ENCODE results near the gene MAPKBP1. TPM values are rescaled to one million over a fixed set of nuclear protein-coding genes. Genes with fewer than 3 reads are reported as not detected.

MAPKBP1 gene
- total RNA-seq, 2 experiments from 2014 or later, result 14.5 to 17.4 TPM

DNA sequence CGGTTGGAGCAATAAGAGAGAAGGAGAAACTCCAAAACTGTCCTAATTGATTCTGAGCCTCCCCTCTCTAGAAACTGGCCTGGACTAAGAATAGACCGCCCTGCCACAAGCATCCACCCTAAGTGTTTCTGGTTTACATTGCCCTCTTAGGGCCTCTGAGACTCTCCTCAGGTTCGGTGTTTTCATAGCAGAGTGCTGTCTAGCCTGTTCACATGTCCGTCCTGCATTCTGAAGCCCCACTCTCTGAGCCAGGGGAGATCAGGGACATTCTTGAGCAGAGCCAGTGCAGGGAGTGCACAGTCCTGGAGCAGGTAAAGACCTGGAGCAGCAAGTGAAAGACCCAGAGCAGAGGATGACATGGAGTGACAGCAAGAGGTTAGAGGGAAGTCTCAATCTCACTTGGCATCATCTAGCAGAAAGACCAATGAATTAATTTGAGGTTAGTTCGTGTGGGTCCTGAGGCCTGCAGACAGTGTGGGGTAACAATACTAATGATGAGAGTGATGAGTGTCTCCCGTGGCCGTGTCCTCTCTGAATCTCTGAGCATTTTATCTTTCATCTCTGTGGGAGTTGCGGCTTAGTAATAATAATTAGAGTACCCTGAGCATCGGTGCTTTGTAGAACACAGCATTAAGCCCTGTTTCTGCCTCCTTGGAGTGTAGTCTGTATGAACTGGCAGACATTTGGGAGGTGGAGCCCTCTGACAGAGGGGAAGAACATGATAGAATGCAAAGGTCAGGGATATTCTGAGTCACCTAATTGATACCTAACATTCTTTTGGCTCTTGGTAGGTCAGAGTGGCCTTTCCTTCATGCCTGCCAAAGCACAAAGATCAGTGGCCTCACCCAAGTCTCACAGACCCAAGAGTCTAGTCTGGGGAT lies 24.6 kb downstream of the MAPKBP1 start:
- CTCF ChIA-PET (ENCODE audit: unreplicated experiment), result no interaction called here
- H3K4me1 ChIP-seq (ENCODE audit: insufficient read depth, low read length, poor library complexity, severe bottlenecking), result peaks cover 34% of the 10 kb centered on the region
- no TSS peak for BruUV-seq (replicated peaks)

DNA sequence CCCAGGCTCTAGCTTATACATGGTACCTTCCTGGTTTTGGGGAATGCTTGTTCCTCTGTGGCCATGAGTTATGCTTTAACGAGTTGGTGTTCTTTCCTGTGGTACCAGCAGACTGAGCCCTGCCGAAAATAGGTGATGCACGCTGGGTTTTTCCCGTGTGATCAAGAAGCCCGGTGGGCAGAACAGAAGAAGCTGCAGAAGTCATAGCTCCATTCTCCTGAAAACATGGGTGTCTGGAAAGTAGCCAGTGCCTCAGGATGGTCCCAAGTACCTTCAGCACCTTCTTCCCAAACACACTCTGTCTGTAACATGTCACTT lies 25.2 kb downstream of the MAPKBP1 start:
- Histone ChIP-seq H3K79me2 (ENCODE audit: insufficient read depth, low read depth, low read length) (no peaks in the 10 kb centered on the region), H3K36me3 (ENCODE audit: insufficient read depth, low read length) (peaks cover 19% of the 10 kb centered on the region), H3K9me3 (ENCODE audit: low read length) (peaks cover 16% of the 10 kb centered on the region), H3K27ac (ENCODE audit: low read depth, low read length, poor library complexity, severe bottlenecking) (no peak overlapping the region), H4K20me1 (ENCODE audit: insufficient read depth, low read length) (no peaks in the 10 kb centered on the region), H3K4me2 (ENCODE audit: low read length) (no peak overlapping the region), H3K4me1 (ENCODE audit: insufficient read depth, low read length, poor library complexity, severe bottlenecking) (peaks cover 28% of the 10 kb centered on the region), H3K4me3 (ENCODE audit: low read depth, low read length, poor library complexity, severe bottlenecking) (no peak overlapping the region), H2AFZ (ENCODE audit: low read length) (no peak overlapping the region), H3K9me2 (ENCODE audit: insufficient read depth, low read length) (no peaks in the 10 kb centered on the region)
- DNase-seq (ENCODE audit: low spot score), result no peak
- no peak for TF ChIP-seq EZH2phosphoT487 (IDR thresholded peaks at IDR 0.05; ENCODE audit: borderline replicate concordance, low read depth, low read length)
- TF ChIP-seq, protein P1, sequence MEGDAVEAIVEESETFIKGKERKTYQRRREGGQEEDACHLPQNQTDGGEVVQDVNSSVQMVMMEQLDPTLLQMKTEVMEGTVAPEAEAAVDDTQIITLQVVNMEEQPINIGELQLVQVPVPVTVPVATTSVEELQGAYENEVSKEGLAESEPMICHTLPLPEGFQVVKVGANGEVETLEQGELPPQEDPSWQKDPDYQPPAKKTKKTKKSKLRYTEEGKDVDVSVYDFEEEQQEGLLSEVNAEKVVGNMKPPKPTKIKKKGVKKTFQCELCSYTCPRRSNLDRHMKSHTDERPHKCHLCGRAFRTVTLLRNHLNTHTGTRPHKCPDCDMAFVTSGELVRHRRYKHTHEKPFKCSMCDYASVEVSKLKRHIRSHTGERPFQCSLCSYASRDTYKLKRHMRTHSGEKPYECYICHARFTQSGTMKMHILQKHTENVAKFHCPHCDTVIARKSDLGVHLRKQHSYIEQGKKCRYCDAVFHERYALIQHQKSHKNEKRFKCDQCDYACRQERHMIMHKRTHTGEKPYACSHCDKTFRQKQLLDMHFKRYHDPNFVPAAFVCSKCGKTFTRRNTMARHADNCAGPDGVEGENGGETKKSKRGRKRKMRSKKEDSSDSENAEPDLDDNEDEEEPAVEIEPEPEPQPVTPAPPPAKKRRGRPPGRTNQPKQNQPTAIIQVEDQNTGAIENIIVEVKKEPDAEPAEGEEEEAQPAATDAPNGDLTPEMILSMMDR (conservative IDR thresholded peaks at IDR 0.05; ENCODE audit: low read length), result no peak
- intact Hi-C loops (cut with micrococcal nuclease; ENCODE audit: unreplicated experiment), result no loop called here
- BruUV-seq (replicated peaks), result no TSS peak
- ChIA-PET CTCF (ENCODE audit: unreplicated experiment) (no interaction called here), POLR2A (no interaction called here)

More for the DNA sequence above, 24.6 kb downstream of the MAPKBP1 start:
- Histone ChIP-seq H3K9me3 (ENCODE audit: low read length) (peaks cover 16% of the 10 kb centered on the region), H2AFZ (ENCODE audit: low read length) (no peak overlapping the region), H3K9me2 (ENCODE audit: insufficient read depth, low read length) (no peaks in the 10 kb centered on the region), H3K4me2 (ENCODE audit: low read length) (no peak overlapping the region), H3K4me3 (ENCODE audit: low read depth, low read length, poor library complexity, severe bottlenecking) (no peak overlapping the region), H3K79me2 (ENCODE audit: insufficient read depth, low read depth, low read length) (no peaks in the 10 kb centered on the region), H3K27ac (ENCODE audit: low read depth, low read length, poor library complexity, severe bottlenecking) (no peak overlapping the region), H4K20me1 (ENCODE audit: insufficient read depth, low read length) (no peaks in the 10 kb centered on the region), H3K36me3 (ENCODE audit: insufficient read depth, low read length) (peaks cover 19% of the 10 kb centered on the region)
- TF ChIP-seq, protein P1 (conservative IDR thresholded peaks at IDR 0.05; ENCODE audit: low read length), result no peak
- TF ChIP-seq EZH2phosphoT487 (IDR thresholded peaks at IDR 0.05; ENCODE audit: borderline replicate concordance, low read depth, low read length), result no peak
- POLR2A ChIA-PET, result no interaction called here
- intact Hi-C loops (cut with micrococcal nuclease; ENCODE audit: unreplicated experiment), result no loop called here
- no peak for DNase-seq (ENCODE audit: low spot score)

DNA sequence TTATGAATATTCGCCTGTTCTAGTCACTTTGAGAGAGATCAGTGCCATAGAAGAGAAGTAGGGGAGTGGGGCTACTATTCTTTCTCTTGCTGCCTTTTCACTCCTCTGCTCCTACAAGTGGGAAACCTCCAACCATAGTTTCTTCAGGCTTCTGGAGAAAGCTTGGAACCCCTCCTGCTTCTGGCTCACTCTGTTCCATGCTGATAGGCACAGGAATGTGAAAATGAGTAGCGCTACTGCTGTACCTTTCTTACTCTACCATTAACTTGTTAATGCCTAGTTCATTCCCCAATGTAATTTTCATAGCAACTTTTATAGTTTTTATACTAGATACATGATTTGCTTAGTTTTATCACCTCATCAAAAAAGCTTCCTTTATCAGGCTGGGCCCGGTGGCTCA lies 26.9 kb downstream of the MAPKBP1 start:
- DNase-seq (ENCODE audit: low spot score), result no peak
- no peak overlapping the region for H3K4me3 ChIP-seq (ENCODE audit: low read depth, low read length, poor library complexity, severe bottlenecking)
- intact Hi-C loops (cut with micrococcal nuclease; ENCODE audit: unreplicated experiment), result no loop called here
- no peaks in the 10 kb centered on the region for H3K79me2 ChIP-seq (ENCODE audit: insufficient read depth, low read depth, low read length)
- peaks cover 11% of the 10 kb centered on the region for H3K4me1 ChIP-seq (ENCODE audit: insufficient read depth, low read length, poor library complexity, severe bottlenecking)
- no peak for TF ChIP-seq EZH2phosphoT487 (IDR thresholded peaks at IDR 0.05; ENCODE audit: borderline replicate concordance, low read depth, low read length)
- TF ChIP-seq, protein P1 (conservative IDR thresholded peaks at IDR 0.05; ENCODE audit: low read length), result no peak
- no peak overlapping the region for H2AFZ ChIP-seq (ENCODE audit: low read length)
- ChIA-PET CTCF (ENCODE audit: unreplicated experiment) (no interaction called here), POLR2A (interaction anchor here (1.0 kb wide), 1 partner anchor 28 kb away, joined by 3 read pairs; no protein-coding TSS in a partner anchor)
- no peak overlapping the region for H3K4me2 ChIP-seq (ENCODE audit: low read length)
- no TSS peak for BruUV-seq (replicated peaks)
- no peak overlapping the region for H3K27ac ChIP-seq (ENCODE audit: low read depth, low read length, poor library complexity, severe bottlenecking)
- H4K20me1 ChIP-seq (ENCODE audit: insufficient read depth, low read length), result no peaks in the 10 kb centered on the region
- H3K9me2 ChIP-seq (ENCODE audit: insufficient read depth, low read length), result no peaks in the 10 kb centered on the region
- peaks cover 19% of the 10 kb centered on the region for H3K36me3 ChIP-seq (ENCODE audit: insufficient read depth, low read length)
- peaks cover 16% of the 10 kb centered on the region for H3K9me3 ChIP-seq (ENCODE audit: low read length)
